HEK293 (cell line): ENCODE measurements around the gene NR3C1.

ENCODE experiments used
- CTCF ChIA-PET: fragments of 350-600 bp; formaldehyde crosslinking; extraction: SDS; loops from one replicate; lab custom pipeline; 2021; ENCODE audit warnings: antibody characterized with exemption; lab: Yijun Ruan, JAX
- POLR2A ChIA-PET: fragments of 300-600 bp; formaldehyde crosslinking; extraction: SDS; loops from one replicate; lab custom pipeline; 2020; ENCODE audit warnings: antibody characterized with exemption, inconsistent platforms; lab: Yijun Ruan, JAX
- H3K27ac ChIP-seq: fragments of 200-500 bp; sonication (Bioruptor generic); 2 replicates; pipeline ENCODE4 v1.5.1; 2014; ENCODE audit warnings: low read depth, low read length, control low read depth, inconsistent platforms; ENCODE audit errors: extremely low read depth
- H3K36me3 ChIP-seq, 2 experiments: fragments of 200-500 bp in 1 of 2; sonication (Bioruptor generic) in 1 of 2; 1 replicate in 1 of 2; 2 replicates in 1 of 2; pipeline ENCODE4 v1.5.1; 2014 to 2017; ENCODE audit warnings: inconsistent platforms in 2 of 2, low read length in 2 of 2; ENCODE audit not compliant: control insufficient read depth in 2 of 2, insufficient read depth in 1 of 2
- H3K4me1 ChIP-seq: fragments of 200-500 bp; sonication (Bioruptor generic); 2 replicates; pipeline ENCODE4 v1.5.1; 2014; ENCODE audit warnings: mild to moderate bottlenecking, low read length, inconsistent platforms; ENCODE audit not compliant: control insufficient read depth, insufficient read depth
- H3K4me3 ChIP-seq: 2 replicates; pipeline ENCODE4 v1.5.1; 2011; ENCODE audit warnings: low read depth, mild to moderate bottlenecking, control low read depth, low read length, moderate library complexity
- H3K9me3 ChIP-seq: fragments of 200-500 bp; sonication (Bioruptor generic); 2 replicates; pipeline ENCODE4 v1.5.1; 2014; ENCODE audit warnings: low read depth, low read length, inconsistent platforms; ENCODE audit not compliant: control insufficient read depth, insufficient read depth
- FEZF1 ChIP-seq: fragments of 450-650 bp; formaldehyde crosslinking; IDR thresholded peaks from 2 replicates; pipeline ENCODE4 v1.5.1; 2016; ENCODE audit warnings: missing biosample characterization, missing genetic modification characterization
- GLI4 ChIP-seq: fragments of 450-650 bp; formaldehyde crosslinking; IDR thresholded peaks from 2 replicates; pipeline ENCODE4 v1.5.1; 2016; ENCODE audit warnings: missing biosample characterization, missing genetic modification characterization
- YY1 ChIP-seq: fragments of 450-650 bp; formaldehyde crosslinking; IDR thresholded peaks from 2 replicates; pipeline ENCODE4 v1.5.1; 2018; ENCODE audit warnings: missing biosample characterization, missing genetic modification characterization
- ZNF184 ChIP-seq: fragments of 450-650 bp; IDR thresholded peaks from 2 replicates; pipeline ENCODE4 v1.5.1; 2018; ENCODE audit warnings: missing biosample characterization, mild to moderate bottlenecking, missing genetic modification characterization
- ZNF19 ChIP-seq: fragments of 450-650 bp; formaldehyde crosslinking; IDR thresholded peaks from 2 replicates; pipeline ENCODE4; 2016; ENCODE audit warnings: missing biosample characterization, missing genetic modification characterization, low read depth
- ZNF521 ChIP-seq: fragments of 450-650 bp; formaldehyde crosslinking; IDR thresholded peaks from 2 replicates; pipeline ENCODE4 v1.5.1; 2017; ENCODE audit warnings: missing biosample characterization, mild to moderate bottlenecking, missing genetic modification characterization
- ZNF585B ChIP-seq: fragments of 450-650 bp; formaldehyde crosslinking; IDR thresholded peaks from 2 replicates; pipeline ENCODE4 v1.5.1; 2016; ENCODE audit warnings: missing biosample characterization, missing genetic modification characterization
- ZNF747 ChIP-seq: fragments of 450-650 bp; formaldehyde crosslinking; IDR thresholded peaks from 2 replicates; pipeline ENCODE4 v1.5.1; 2016; ENCODE audit warnings: missing biosample characterization, missing genetic modification characterization
- ZNF791 ChIP-seq: fragments of 450-650 bp; formaldehyde crosslinking; IDR thresholded peaks from 2 replicates; pipeline ENCODE4 v1.5.1; 2016; ENCODE audit warnings: missing biosample characterization, missing genetic modification characterization
- ZXDB ChIP-seq: fragments of 450-650 bp; formaldehyde crosslinking; IDR thresholded peaks from 2 replicates; pipeline ENCODE4 v1.5.1; 2016; ENCODE audit warnings: missing biosample characterization, missing genetic modification characterization
- TF ChIP-seq, protein P1 (sequence below): fragments of 450-650 bp; formaldehyde crosslinking; IDR thresholded peaks from 2 replicates; pipeline ENCODE4 v1.5.1; 2016; ENCODE audit warnings: missing biosample characterization, missing genetic modification characterization
- TF ChIP-seq, protein P2 (sequence below): fragments of 450-650 bp; formaldehyde crosslinking; IDR thresholded peaks from 2 replicates; pipeline ENCODE4 v1.5.1; 2016; ENCODE audit warnings: missing biosample characterization, missing genetic modification characterization
- TF ChIP-seq, protein P3 (sequence below): fragments of 450-650 bp; formaldehyde crosslinking; IDR thresholded peaks from 2 replicates; pipeline ENCODE4 v1.5.1; 2017; ENCODE audit warnings: missing biosample characterization, missing genetic modification characterization
- TF ChIP-seq, protein P4 (sequence below): fragments of 450-650 bp; formaldehyde crosslinking; IDR thresholded peaks from 2 replicates; pipeline ENCODE4 v1.5.1; 2016; ENCODE audit warnings: missing biosample characterization, missing genetic modification characterization, borderline replicate concordance
- TF ChIP-seq, protein P5 (sequence below): fragments of 450-650 bp; formaldehyde crosslinking; IDR thresholded peaks from 2 replicates; pipeline ENCODE4 v1.5.1; 2016; ENCODE audit warnings: missing biosample characterization, missing genetic modification characterization, borderline replicate concordance
- TF ChIP-seq, protein P6 (sequence below): fragments of 450-650 bp; formaldehyde crosslinking; IDR thresholded peaks from 2 replicates; pipeline ENCODE4 v1.5.1; 2016; ENCODE audit warnings: missing biosample characterization, missing genetic modification characterization

The NR3C1 gene

DNA sequence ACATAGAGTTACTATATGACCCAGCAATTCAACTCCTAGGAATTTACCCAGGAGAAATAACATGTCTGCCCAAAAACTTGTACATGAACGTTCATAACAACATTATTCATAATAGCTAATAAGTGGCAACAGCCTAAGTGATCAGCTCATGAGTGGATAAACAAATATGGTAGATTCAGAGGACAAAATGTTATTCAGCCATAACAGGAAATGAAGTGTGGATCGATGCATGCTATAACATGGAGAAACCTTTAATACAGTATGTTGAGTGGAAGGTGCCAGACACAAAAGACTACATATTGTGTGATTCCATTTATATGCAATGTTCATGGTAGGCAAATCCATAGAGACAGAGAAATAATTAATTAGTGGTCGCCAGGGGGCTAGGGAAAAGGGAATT, 22.3 kb upstream of the NR3C1 start:
- Histone ChIP-seq H3K36me3 (no peaks in the 10 kb centered on the region), H3K4me1 (no peaks in the 10 kb centered on the region), H3K4me3 (no peak overlapping the region)
- no peak for TF ChIP-seq ZXDB (tag by site-specific recombination)
- peak; percentile 97 for TF ChIP-seq ZNF585B (tag by site-specific recombination)
- TF ChIP-seq, all 188 proteins: peak for 1
- Histone ChIP-seq H3K9me3 (no peaks in the 10 kb centered on the region), H3K27ac (no peak overlapping the region)
- CTCF ChIA-PET = no interaction called here
- POLR2A ChIA-PET = no interaction called here

DNA sequence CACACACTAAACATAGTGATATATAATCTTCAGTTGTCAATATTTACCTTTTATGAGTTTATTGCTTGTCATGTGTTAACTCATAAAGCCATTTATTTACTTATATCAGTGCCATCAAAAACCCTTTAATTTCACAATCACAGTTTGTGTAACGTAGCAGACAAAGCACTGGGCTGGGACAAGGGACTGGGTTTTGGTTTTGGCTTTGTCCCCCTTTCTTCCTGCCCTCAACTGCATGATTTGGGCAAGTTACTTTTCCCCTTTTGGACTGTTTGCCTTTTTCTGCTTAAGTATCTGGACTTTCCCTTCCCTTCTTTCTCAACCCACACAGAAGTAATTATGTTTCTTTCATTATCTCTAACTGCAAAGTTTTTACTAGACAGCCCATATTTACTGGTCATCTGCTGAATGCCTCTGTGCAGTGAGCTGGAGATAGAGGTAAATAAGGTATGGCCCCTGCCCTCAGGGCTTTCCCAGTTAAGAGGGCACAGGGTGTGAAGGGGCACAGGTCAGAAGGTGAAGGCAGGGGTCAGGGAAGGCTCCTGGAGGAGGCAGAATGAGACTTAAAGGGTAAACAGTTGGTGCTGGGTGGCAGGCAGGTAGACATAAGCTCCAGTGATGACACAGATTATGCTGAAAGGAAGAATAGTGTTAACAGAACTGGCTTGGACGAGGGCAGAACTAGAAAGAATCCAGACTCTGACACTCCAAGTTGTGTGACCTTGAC, 14.8 kb upstream of the NR3C1 start:
- CTCF ChIA-PET = no interaction called here
- 0 out of 2 replicates have a peak, but pooled peaks have one; percentile 10 for TF ChIP-seq FEZF1 (tag by site-specific recombination)
- TF ChIP-seq YY1 (tag by site-specific recombination) = no peak
- TF ChIP-seq, all 188 proteins: peak for 1
- Histone ChIP-seq H3K4me1 (peaks cover 9% of the 10 kb centered on the region; the same call in 1 of the 2 replicates), H3K4me3 (no peak overlapping the region), H3K27ac (no peak overlapping the region), H3K9me3 (no peaks in the 10 kb centered on the region), H3K36me3 (no peaks in the 10 kb centered on the region)
- POLR2A ChIA-PET = no interaction called here

DNA sequence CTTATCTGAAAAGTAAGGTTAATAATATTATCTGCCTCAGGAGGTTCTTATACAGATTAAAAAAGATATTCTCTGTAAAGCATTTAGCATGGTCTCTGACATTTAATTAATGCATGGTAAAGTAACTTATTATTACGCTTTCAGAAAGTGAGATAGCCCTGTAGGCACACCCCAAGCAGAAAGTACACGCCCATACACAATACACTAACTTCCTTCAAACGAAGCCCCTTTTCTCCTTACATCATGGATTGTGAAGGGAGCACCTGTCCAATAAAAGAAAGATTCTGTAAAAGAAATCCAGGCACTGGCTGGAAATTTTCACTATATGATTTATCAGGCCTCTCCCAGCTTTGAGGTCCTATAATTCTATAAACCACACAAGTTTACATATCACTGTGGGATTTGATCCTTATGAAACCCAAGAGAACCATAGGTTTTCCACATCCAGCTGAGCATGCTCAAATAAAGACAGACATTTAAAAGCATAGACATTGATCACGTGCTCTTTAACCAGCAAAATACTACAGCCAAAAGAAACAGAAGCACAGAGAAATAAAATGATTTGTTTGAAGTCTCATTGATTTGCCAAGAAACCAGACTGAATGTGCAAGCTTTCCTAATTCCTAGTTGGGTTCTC, 14.1 kb upstream of the NR3C1 start:
- no peaks in the 10 kb centered on the region for H3K36me3 ChIP-seq
- H3K27ac ChIP-seq = no peak overlapping the region
- peaks cover 11% of the 10 kb centered on the region; the same call in 1 of the 2 replicates for H3K4me1 ChIP-seq
- POLR2A ChIA-PET = interaction anchor here (0.6 kb wide), 1 partner anchor 15 kb away, joined by 4 read pairs; the partner anchor contains the start of gene NR3C1
- H3K9me3 ChIP-seq = no peaks in the 10 kb centered on the region
- TF ChIP-seq ZNF521 (tag by site-specific recombination) (no peak), ZNF791 (tag by site-specific recombination) (no peak), GLI4 (tag by site-specific recombination) (no peak)
- TF ChIP-seq, protein P1, sequence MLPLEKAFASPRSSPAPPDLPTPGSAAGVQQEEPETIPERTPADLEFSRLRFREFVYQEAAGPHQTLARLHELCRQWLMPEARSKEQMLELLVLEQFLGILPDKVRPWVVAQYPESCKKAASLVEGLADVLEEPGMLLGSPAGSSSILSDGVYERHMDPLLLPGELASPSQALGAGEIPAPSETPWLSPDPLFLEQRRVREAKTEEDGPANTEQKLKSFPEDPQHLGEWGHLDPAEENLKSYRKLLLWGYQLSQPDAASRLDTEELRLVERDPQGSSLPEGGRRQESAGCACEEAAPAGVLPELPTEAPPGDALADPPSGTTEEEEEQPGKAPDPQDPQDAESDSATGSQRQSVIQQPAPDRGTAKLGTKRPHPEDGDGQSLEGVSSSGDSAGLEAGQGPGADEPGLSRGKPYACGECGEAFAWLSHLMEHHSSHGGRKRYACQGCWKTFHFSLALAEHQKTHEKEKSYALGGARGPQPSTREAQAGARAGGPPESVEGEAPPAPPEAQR = no peak
- TF ChIP-seq, protein P2, sequence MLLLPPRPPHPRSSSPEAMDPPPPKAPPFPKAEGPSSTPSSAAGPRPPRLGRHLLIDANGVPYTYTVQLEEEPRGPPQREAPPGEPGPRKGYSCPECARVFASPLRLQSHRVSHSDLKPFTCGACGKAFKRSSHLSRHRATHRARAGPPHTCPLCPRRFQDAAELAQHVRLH (tag by site-specific recombination) = no peak
- TF ChIP-seq, protein P3, sequence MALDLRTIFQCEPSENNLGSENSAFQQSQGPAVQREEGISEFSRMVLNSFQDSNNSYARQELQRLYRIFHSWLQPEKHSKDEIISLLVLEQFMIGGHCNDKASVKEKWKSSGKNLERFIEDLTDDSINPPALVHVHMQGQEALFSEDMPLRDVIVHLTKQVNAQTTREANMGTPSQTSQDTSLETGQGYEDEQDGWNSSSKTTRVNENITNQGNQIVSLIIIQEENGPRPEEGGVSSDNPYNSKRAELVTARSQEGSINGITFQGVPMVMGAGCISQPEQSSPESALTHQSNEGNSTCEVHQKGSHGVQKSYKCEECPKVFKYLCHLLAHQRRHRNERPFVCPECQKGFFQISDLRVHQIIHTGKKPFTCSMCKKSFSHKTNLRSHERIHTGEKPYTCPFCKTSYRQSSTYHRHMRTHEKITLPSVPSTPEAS (tag by site-specific recombination) = no peak
- TF ChIP-seq, protein P4, sequence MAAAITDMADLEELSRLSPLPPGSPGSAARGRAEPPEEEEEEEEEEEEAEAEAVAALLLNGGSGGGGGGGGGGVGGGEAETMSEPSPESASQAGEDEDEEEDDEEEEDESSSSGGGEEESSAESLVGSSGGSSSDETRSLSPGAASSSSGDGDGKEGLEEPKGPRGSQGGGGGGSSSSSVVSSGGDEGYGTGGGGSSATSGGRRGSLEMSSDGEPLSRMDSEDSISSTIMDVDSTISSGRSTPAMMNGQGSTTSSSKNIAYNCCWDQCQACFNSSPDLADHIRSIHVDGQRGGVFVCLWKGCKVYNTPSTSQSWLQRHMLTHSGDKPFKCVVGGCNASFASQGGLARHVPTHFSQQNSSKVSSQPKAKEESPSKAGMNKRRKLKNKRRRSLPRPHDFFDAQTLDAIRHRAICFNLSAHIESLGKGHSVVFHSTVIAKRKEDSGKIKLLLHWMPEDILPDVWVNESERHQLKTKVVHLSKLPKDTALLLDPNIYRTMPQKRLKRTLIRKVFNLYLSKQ = no peak
- TF ChIP-seq, all 188 proteins: peak for 0
- CTCF ChIA-PET = interaction anchor here (0.5 kb wide), 1 partner anchor 224 kb away, joined by 3 read pairs; no protein-coding TSS in a partner anchor
- H3K4me3 ChIP-seq = no peak overlapping the region

DNA sequence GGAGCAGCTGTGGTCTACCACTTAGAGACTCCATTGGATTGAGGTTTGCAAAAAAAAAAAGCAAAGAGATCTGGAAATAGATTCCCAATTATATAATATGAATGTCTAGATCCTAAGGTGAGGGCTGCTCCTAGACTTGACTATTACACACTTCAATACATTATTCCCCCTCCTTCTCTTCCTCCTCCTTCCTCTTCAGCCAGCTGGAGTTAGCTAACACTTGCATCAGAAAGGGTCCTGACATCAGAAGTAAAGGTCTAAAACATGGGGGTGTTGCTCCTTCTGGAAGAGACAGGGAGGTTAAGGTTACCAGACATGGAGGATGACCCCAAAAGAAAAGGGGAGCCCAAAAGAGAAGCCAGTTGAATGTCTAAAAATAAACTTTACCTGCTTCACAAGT, 12.9 kb upstream of the NR3C1 start:
- peaks cover 15% of the 10 kb centered on the region; the same call in 1 of the 2 replicates for H3K4me1 ChIP-seq
- ChIA-PET POLR2A (no interaction called here), CTCF (no interaction called here)
- H3K36me3 ChIP-seq = no peaks in the 10 kb centered on the region
- no peaks in the 10 kb centered on the region for H3K9me3 ChIP-seq
- no peak overlapping the region for H3K4me3 ChIP-seq
- H3K27ac ChIP-seq = no peak overlapping the region
- TF ChIP-seq ZNF747 (tag by site-specific recombination) (no peak), ZNF19 (tag by site-specific recombination) (no peak), ZNF184 (tag by site-specific recombination) (no peak)
- TF ChIP-seq, protein P5, sequence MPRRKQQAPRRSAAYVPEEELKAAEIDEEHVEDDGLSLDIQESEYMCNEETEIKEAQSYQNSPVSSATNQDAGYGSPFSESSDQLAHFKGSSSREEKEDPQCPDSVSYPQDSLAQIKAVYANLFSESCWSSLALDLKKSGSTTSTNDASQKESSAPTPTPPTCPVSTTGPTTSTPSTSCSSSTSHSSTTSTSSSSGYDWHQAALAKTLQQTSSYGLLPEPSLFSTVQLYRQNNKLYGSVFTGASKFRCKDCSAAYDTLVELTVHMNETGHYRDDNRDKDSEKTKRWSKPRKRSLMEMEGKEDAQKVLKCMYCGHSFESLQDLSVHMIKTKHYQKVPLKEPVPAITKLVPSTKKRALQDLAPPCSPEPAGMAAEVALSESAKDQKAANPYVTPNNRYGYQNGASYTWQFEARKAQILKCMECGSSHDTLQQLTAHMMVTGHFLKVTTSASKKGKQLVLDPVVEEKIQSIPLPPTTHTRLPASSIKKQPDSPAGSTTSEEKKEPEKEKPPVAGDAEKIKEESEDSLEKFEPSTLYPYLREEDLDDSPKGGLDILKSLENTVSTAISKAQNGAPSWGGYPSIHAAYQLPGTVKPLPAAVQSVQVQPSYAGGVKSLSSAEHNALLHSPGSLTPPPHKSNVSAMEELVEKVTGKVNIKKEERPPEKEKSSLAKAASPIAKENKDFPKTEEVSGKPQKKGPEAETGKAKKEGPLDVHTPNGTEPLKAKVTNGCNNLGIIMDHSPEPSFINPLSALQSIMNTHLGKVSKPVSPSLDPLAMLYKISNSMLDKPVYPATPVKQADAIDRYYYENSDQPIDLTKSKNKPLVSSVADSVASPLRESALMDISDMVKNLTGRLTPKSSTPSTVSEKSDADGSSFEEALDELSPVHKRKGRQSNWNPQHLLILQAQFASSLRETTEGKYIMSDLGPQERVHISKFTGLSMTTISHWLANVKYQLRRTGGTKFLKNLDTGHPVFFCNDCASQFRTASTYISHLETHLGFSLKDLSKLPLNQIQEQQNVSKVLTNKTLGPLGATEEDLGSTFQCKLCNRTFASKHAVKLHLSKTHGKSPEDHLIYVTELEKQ (tag by site-specific recombination) = no peak
- TF ChIP-seq, protein P6, sequence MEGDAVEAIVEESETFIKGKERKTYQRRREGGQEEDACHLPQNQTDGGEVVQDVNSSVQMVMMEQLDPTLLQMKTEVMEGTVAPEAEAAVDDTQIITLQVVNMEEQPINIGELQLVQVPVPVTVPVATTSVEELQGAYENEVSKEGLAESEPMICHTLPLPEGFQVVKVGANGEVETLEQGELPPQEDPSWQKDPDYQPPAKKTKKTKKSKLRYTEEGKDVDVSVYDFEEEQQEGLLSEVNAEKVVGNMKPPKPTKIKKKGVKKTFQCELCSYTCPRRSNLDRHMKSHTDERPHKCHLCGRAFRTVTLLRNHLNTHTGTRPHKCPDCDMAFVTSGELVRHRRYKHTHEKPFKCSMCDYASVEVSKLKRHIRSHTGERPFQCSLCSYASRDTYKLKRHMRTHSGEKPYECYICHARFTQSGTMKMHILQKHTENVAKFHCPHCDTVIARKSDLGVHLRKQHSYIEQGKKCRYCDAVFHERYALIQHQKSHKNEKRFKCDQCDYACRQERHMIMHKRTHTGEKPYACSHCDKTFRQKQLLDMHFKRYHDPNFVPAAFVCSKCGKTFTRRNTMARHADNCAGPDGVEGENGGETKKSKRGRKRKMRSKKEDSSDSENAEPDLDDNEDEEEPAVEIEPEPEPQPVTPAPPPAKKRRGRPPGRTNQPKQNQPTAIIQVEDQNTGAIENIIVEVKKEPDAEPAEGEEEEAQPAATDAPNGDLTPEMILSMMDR = no peak
